ENCODE results near the gene HSBP1L1. TPM values are rescaled to one million over a fixed set of nuclear protein-coding genes. Genes with fewer than 3 reads are reported as not detected.
"Not testable (repeated sequence)": the region's sequence is repeated elsewhere in the genome, so short reads cannot be mapped to it uniquely, and the experiment has no call there.

Gene HSBP1L1
- total and polyA plus RNA-seq, 2 of the 13 experiments (the other 11 are each of a cell fraction or from before 2014, with no cell fraction given): 22.6 to 45.1 TPM

DNA sequence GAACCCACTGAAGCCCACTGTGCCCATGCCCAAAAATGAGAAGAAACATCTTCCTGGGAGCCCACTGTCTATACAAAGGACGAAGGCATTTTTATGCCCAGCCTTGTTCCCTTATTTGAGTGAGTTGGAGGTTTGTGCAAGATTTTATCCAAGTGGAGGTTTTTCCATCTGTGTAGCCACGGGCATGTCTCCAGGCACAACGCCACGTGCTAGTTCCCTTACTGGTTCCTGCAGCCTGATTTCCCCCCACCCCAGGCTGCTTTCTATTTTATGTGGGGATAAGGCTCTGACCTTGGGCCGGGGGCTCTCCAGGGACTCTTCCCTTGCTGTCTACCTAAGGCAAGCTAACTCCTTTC is 46.1 kb downstream of the HSBP1L1 start (continued):
- TF ChIP-seq, protein P1, sequence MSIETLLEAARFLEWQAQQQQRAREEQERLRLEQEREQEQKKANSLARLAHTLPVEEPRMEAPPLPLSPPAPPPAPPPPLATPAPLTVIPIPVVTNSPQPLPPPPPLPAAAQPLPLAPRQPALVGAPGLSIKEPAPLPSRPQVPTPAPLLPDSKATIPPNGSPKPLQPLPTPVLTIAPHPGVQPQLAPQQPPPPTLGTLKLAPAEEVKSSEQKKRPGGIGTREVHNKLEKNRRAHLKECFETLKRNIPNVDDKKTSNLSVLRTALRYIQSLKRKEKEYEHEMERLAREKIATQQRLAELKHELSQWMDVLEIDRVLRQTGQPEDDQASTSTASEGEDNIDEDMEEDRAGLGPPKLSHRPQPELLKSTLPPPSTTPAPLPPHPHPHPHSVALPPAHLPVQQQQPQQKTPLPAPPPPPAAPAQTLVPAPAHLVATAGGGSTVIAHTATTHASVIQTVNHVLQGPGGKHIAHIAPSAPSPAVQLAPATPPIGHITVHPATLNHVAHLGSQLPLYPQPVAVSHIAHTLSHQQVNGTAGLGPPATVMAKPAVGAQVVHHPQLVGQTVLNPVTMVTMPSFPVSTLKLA (IDR thresholded peaks at IDR 0.05): no peak
- TF ChIP-seq ZNF12 (CRISPR knock-in tag; IDR thresholded peaks at IDR 0.05): no peak
- no peak for TF ChIP-seq HCFC1 (IDR thresholded peaks at IDR 0.05; ENCODE audit: low read depth, low read length)
- TF ChIP-seq SRY (CRISPR knock-in tag; IDR thresholded peaks at IDR 0.05): no peak
- TF ChIP-seq ZNF430 (CRISPR knock-in tag; IDR thresholded peaks at IDR 0.05): no peak
- TF ChIP-seq, protein P2, sequence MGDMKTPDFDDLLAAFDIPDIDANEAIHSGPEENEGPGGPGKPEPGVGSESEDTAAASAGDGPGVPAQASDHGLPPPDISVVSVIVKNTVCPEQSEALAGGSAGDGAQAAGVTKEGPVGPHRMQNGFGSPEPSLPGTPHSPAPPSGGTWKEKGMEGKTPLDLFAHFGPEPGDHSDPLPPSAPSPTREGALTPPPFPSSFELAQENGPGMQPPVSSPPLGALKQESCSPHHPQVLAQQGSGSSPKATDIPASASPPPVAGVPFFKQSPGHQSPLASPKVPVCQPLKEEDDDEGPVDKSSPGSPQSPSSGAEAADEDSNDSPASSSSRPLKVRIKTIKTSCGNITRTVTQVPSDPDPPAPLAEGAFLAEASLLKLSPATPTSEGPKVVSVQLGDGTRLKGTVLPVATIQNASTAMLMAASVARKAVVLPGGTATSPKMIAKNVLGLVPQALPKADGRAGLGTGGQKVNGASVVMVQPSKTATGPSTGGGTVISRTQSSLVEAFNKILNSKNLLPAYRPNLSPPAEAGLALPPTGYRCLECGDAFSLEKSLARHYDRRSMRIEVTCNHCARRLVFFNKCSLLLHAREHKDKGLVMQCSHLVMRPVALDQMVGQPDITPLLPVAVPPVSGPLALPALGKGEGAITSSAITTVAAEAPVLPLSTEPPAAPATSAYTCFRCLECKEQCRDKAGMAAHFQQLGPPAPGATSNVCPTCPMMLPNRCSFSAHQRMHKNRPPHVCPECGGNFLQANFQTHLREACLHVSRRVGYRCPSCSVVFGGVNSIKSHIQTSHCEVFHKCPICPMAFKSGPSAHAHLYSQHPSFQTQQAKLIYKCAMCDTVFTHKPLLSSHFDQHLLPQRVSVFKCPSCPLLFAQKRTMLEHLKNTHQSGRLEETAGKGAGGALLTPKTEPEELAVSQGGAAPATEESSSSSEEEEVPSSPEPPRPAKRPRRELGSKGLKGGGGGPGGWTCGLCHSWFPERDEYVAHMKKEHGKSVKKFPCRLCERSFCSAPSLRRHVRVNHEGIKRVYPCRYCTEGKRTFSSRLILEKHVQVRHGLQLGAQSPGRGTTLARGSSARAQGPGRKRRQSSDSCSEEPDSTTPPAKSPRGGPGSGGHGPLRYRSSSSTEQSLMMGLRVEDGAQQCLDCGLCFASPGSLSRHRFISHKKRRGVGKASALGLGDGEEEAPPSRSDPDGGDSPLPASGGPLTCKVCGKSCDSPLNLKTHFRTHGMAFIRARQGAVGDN (CRISPR knock-in tag; IDR thresholded peaks at IDR 0.05): no peak
- TF ChIP-seq TBX2 (CRISPR knock-in tag; IDR thresholded peaks at IDR 0.05; ENCODE audit: borderline replicate concordance): no peak
- no peak for TF ChIP-seq ZNF292 (CRISPR knock-in tag; IDR thresholded peaks at IDR 0.05; ENCODE audit: borderline replicate concordance, low read depth)
- no peak for TF ChIP-seq ZNF790 (CRISPR knock-in tag; IDR thresholded peaks at IDR 0.05; ENCODE audit: borderline replicate concordance)
- no peak for TF ChIP-seq NFKB2 (CRISPR knock-in tag; IDR thresholded peaks at IDR 0.05; ENCODE audit: borderline replicate concordance)
- TF ChIP-seq RFXANK (CRISPR knock-in tag; IDR thresholded peaks at IDR 0.05): no peak

DNA sequence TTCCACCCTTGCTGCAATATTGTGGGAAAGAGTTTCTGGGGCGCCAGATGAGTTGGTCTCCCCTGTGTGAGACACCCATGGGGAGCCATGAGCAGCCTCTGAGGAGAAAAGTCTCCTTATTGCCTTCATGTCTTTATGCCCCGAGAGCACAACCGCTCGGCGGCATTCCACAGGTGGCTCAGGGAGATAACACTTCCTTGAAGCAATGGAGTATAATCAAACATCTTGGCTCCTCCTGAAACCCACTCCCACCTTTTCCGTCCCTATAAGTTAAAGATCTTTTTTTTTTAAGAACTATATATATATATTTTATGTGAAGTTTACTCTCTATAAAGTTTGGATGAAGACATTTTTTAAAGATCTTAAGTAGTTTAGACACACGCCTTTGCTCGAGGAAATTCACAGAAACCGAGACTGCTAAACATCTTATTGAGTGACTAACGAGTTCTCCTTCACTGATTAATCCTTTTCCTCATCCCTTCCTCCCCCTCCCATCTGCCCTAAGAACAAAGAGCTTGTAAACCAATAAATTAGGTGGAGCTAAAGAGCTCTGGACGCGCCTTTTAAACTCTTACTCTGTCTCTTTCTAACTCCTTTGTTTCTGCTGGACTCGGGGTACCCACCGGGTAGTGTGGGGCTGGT is 47.2 kb downstream of the HSBP1L1 start:
- FAIRE-seq; H3K9ac ChIP-seq (ENCODE audit: insufficient read depth, low read depth, low read length); H3K27ac ChIP-seq (ENCODE audit: extremely low read length, insufficient read depth, low read length); H3K4me3 ChIP-seq (replicated peaks in 1 of 3; ENCODE audit: insufficient read depth in 1 of 3, low read depth in 2 of 3, low read length in 3 of 3); CTCF ChIA-PET (ENCODE audit: low intra/inter-chr PET ratio, low total read pairs); BruUV-seq (replicated peaks); H2AFZ ChIP-seq (ENCODE audit: low read length); ATAC-seq; intact Hi-C loops (cut with micrococcal nuclease; ENCODE audit: unreplicated experiment); H4K20me1 ChIP-seq (ENCODE audit: insufficient read depth, low read length); in situ Hi-C loops (cut with HindIII; ENCODE audit: extremely low pct_ligation_motif_present, low pct_unique_long_range_greater_than_20kb); H3K27me3 ChIP-seq (ENCODE audit: control insufficient read depth in 1 of 2, insufficient read depth in 2 of 2, low read length in 2 of 2); H3K4me2 ChIP-seq (ENCODE audit: low read depth, low read length); H3K79me2 ChIP-seq (ENCODE audit: insufficient read depth, low read length); H3K36me3 ChIP-seq (replicated peaks in 1 of 2; ENCODE audit: control insufficient read depth in 1 of 2, insufficient read depth in 2 of 2, low read length in 2 of 2); DNase-seq (ENCODE audit: low spot score); H3K9me3 ChIP-seq (ENCODE audit: low read length): not testable (repeated sequence)
- POLR2A ChIA-PET: interaction anchor here (0.6 kb wide), 1 partner anchor 22 kb away, joined by 3 read pairs; no protein-coding TSS in a partner anchor
- 83% methylated on average over 14 of the region's 14 CpGs for WGBS (ENCODE audit: low lambda C conversion rate)
- peaks cover 14% of the 10 kb centered on the region; the same call in 1 of the 2 replicates for H3K4me1 ChIP-seq (ENCODE audit: insufficient read depth, low read length)

Measured in HepG2 (cell line).